GM06990 (cell line): ENCODE measurements around the gene CLEC20A.

Experiments
- DNase-seq: peaks from one replicate; pipeline ENCODE4 v3.0.0-alpha.2; 2011; ENCODE audit not compliant: insufficient read length; ENCODE audit errors: extremely low read depth
- H3K27me3 ChIP-seq: replicated peaks from 2 replicates; pipeline ENCODE4 v1.6.0; 2011; ENCODE audit warnings: low read length; ENCODE audit not compliant: control insufficient read depth, insufficient read depth
- H3K36me3 ChIP-seq: 2 replicates; pipeline ENCODE4 v1.5.1; 2011; ENCODE audit warnings: low read length; ENCODE audit not compliant: control insufficient read depth, insufficient read depth
- H3K4me3 ChIP-seq: replicated peaks from 2 replicates; pipeline ENCODE4 v1.5.1; 2011; ENCODE audit warnings: low read depth, mild to moderate bottlenecking, control low read depth, low read length
- TF ChIP-seq, protein P1 (sequence below): IDR thresholded peaks from 2 replicates; pipeline ENCODE4 v1.5.1; 2011; ENCODE audit warnings: low read length, control low read depth, mild to moderate bottlenecking, inconsistent platforms; ENCODE audit not compliant: insufficient read depth, poor library complexity, severe bottlenecking

The CLEC20A gene

GRCh38 chr1:178501705-178502329 lies 5.1 kb upstream of the CLEC20A start:
- peak; percentile 17 for DNase-seq
- Histone ChIP-seq H3K4me3 (no peak overlapping the region), H3K36me3 (no peaks in the 10 kb centered on the region), H3K27me3 (no peaks in the 10 kb centered on the region; the same call in 1 of the 2 replicates)
- TF ChIP-seq, protein P1, sequence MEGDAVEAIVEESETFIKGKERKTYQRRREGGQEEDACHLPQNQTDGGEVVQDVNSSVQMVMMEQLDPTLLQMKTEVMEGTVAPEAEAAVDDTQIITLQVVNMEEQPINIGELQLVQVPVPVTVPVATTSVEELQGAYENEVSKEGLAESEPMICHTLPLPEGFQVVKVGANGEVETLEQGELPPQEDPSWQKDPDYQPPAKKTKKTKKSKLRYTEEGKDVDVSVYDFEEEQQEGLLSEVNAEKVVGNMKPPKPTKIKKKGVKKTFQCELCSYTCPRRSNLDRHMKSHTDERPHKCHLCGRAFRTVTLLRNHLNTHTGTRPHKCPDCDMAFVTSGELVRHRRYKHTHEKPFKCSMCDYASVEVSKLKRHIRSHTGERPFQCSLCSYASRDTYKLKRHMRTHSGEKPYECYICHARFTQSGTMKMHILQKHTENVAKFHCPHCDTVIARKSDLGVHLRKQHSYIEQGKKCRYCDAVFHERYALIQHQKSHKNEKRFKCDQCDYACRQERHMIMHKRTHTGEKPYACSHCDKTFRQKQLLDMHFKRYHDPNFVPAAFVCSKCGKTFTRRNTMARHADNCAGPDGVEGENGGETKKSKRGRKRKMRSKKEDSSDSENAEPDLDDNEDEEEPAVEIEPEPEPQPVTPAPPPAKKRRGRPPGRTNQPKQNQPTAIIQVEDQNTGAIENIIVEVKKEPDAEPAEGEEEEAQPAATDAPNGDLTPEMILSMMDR, result peak; percentile 98

- Histone ChIP-seq H3K36me3 (no peaks in the 10 kb centered on the region), H3K27me3 (no peaks in the 10 kb centered on the region; the same call in 1 of the 2 replicates), H3K4me3 (no peak overlapping the region)
- TF ChIP-seq, protein P1, result no peak
- no peak for DNase-seq
Measured at GRCh38 chr1:178500936-178501554, 4.3 kb upstream of the CLEC20A start.

DNA sequence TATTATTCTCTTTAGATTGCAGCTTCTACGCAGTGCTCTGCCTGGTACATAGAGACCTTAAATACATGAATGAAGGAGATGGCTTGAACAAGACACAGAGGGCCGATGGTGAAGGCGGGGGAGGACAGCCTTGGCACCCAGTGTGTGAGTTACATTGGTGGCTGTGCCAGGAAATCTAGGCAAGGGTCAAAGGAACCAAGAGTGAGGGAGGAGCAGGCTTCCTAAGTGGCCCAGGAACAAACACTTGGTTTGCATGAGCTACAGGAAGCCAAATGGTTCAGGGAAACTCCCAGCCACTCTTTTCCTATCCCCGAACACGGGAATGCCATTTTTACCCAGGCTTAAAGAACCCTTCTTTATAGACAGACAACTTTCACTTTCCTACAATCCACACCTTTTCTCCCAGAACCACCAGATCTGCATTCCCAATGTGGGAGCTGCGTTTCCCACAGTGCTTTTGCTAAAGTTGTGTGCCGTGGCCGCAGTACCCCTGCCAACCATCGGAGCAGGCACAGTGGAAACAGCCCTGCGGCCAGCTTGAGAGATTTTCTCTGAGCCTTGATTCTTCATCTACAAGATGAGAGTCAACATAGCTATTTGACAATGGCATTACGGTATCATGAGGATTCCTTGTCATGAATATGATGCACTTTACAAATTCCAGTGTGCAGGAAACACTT lies 3.5 kb upstream of the CLEC20A start:
- TF ChIP-seq, protein P1, result no peak
- no peak overlapping the region for H3K4me3 ChIP-seq
- no peaks in the 10 kb centered on the region for H3K36me3 ChIP-seq
- H3K27me3 ChIP-seq, result no peaks in the 10 kb centered on the region; the same call in 1 of the 2 replicates
- no peak for DNase-seq

GRCh38 chr1:178498896-178499675 lies 2.3 kb upstream of the CLEC20A start:
- H3K36me3 ChIP-seq, result no peaks in the 10 kb centered on the region
- DNase-seq, result no peak

GRCh38 chr1:178497903-178498478 lies 1.2 kb upstream of the CLEC20A start:
- H3K36me3 ChIP-seq, result no peaks in the 10 kb centered on the region
- TF ChIP-seq, protein P1, result no peak
- H3K27me3 ChIP-seq, result no peaks in the 10 kb centered on the region; the same call in 1 of the 2 replicates
- no peak overlapping the region for H3K4me3 ChIP-seq
- DNase-seq, result no peak

More at GRCh38 chr1:178498896-178499675, 2.3 kb upstream of the CLEC20A start:
- TF ChIP-seq, protein P1, result no peak
- Histone ChIP-seq H3K4me3 (no peak overlapping the region), H3K27me3 (no peaks in the 10 kb centered on the region; the same call in 1 of the 2 replicates)
